Endodermal cell (in vitro differentiated cells): ENCODE results near the gene PLD2. TPM values are rescaled to one million over a fixed set of nuclear protein-coding genes. Genes with fewer than 3 reads are reported as not detected.
"Not testable (repeated sequence)": the region's sequence is repeated elsewhere in the genome, so short reads cannot be mapped to it uniquely, and the experiment has no call there.

Experiments
- DNase-seq: peaks from one replicate; pipeline ENCODE4 v3.0.0-alpha.2; 2017
- H3K27ac ChIP-seq: 2 replicates; pipeline ENCODE4 v1.5.1; 2013; ENCODE audit warnings: mild to moderate bottlenecking, low read depth, low read length, moderate library complexity
- H3K27me3 ChIP-seq: 2 replicates; pipeline ENCODE4 v1.6.1; 2013; ENCODE audit warnings: mild to moderate bottlenecking, low read length, moderate library complexity; ENCODE audit not compliant: insufficient read depth, control insufficient read depth, poor library complexity, severe bottlenecking
- H3K36me3 ChIP-seq: 2 replicates; pipeline ENCODE4 v1.7.0; 2013; ENCODE audit warnings: mild to moderate bottlenecking, low read length, moderate library complexity; ENCODE audit not compliant: control insufficient read depth, insufficient read depth
- H3K4me1 ChIP-seq: one replicate; pipeline ENCODE4 v1.7.0; 2013; ENCODE audit warnings: low read length; ENCODE audit not compliant: control insufficient read depth, insufficient read depth
- H3K4me3 ChIP-seq: 2 replicates; pipeline ENCODE4 v1.5.1; 2013; ENCODE audit warnings: mild to moderate bottlenecking, low read length, moderate library complexity
- H3K9ac ChIP-seq: 2 replicates; pipeline ENCODE4 v1.6.1; 2013; ENCODE audit warnings: mild to moderate bottlenecking, low read length, moderate library complexity; ENCODE audit not compliant: poor library complexity, severe bottlenecking; ENCODE audit errors: extremely low read depth
- H3K9me3 ChIP-seq: 2 replicates; pipeline ENCODE4 v1.6.1; 2013; ENCODE audit warnings: mild to moderate bottlenecking, low read length, moderate library complexity; ENCODE audit not compliant: control insufficient read depth
- H3K27ac Mint-ChIP-seq: 2 replicates; pipeline ENCODE4 v1.8.0; 2020; ENCODE audit warnings: mixed read lengths
- H3K27me3 Mint-ChIP-seq: 2 replicates; pipeline ENCODE4 v1.8.0; 2021; ENCODE audit warnings: mild to moderate bottlenecking, mixed read lengths; ENCODE audit not compliant: insufficient read depth
- H3K36me3 Mint-ChIP-seq: 2 replicates; pipeline ENCODE4 v1.8.0; 2020; ENCODE audit warnings: low read depth, mixed read lengths
- H3K4me1 Mint-ChIP-seq: 2 replicates; pipeline ENCODE4 v1.8.0; 2020; ENCODE audit warnings: mixed read lengths
- H3K4me3 Mint-ChIP-seq: 2 replicates; pipeline ENCODE4 v1.8.0; 2020; ENCODE audit warnings: mild to moderate bottlenecking, moderate library complexity, mixed read lengths
- H3K9me3 Mint-ChIP-seq: 2 replicates; pipeline ENCODE4 v1.8.0; 2020; ENCODE audit warnings: mild to moderate bottlenecking, mixed read lengths
- whole genome bisulfite sequencing, 2 experiments: methylation state at CpG; one replicate each; pipeline versions ENCODE4 v1.1.5 to v1.1.7; 2013; ENCODE audit warnings: missing lambda C conversion rate in 2 of 2, mixed read lengths in 1 of 2; ENCODE audit not compliant: insufficient coverage in 1 of 2, insufficient read length in 1 of 2; 5-methylcytosine and 5-hydroxymethylcytosine counted together
- total RNA-seq, 2 donors: library from RNA; stranded (reverse); fragmentation: NEBNext Ultra II Directional in 1 of 2; extraction: Animal tissue kit (Norgen Biotek cat#: 25700) in 1 of 2; gene quantifications; 2 replicates in 1 of 2; 3 replicates in 1 of 2; pipeline ENCODE4 v1.2.1, GENCODE V29; 2021
- TF ChIP-seq, protein P1 (sequence below): fragments of 200-600 bp; sonication (generic); conservative IDR thresholded peaks from 2 replicates; pipeline ENCODE4 v1.5.0; 2021; ENCODE audit warnings: antibody characterized with exemption, mild to moderate bottlenecking

Gene PLD2
- total RNA-seq, 2 donors from 2014 or later, result 72.7 to 75.2 TPM

- Mint-ChIP-seq H3K27me3 (no peaks in the 10 kb centered on the region), H3K9me3 (no peaks in the 10 kb centered on the region), H3K4me1 (peaks cover 23% of the 10 kb centered on the region), H3K27ac (peak overlapping the region; percentile 64), H3K36me3 (peaks cover 3% of the 10 kb centered on the region), H3K4me3 (no peak overlapping the region)
- H3K9me3 ChIP-seq, result no peaks in the 10 kb centered on the region
- H3K27ac ChIP-seq, result no peak overlapping the region
- DNase-seq, result no peak
- no peaks in the 10 kb centered on the region for H3K27me3 ChIP-seq
- H3K9ac ChIP-seq, result no peak overlapping the region
- peaks cover 7% of the 10 kb centered on the region for H3K4me1 ChIP-seq
- TF ChIP-seq, protein P1, sequence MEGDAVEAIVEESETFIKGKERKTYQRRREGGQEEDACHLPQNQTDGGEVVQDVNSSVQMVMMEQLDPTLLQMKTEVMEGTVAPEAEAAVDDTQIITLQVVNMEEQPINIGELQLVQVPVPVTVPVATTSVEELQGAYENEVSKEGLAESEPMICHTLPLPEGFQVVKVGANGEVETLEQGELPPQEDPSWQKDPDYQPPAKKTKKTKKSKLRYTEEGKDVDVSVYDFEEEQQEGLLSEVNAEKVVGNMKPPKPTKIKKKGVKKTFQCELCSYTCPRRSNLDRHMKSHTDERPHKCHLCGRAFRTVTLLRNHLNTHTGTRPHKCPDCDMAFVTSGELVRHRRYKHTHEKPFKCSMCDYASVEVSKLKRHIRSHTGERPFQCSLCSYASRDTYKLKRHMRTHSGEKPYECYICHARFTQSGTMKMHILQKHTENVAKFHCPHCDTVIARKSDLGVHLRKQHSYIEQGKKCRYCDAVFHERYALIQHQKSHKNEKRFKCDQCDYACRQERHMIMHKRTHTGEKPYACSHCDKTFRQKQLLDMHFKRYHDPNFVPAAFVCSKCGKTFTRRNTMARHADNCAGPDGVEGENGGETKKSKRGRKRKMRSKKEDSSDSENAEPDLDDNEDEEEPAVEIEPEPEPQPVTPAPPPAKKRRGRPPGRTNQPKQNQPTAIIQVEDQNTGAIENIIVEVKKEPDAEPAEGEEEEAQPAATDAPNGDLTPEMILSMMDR, result no peak
- peaks cover 7% of the 10 kb centered on the region for H3K36me3 ChIP-seq
- 86 to 91% methylated on average over 1 of the region's 1 CpG for WGBS, 2 experiments
- no peak overlapping the region for H3K4me3 ChIP-seq
Observed at GRCh38 chr17:4863321-4863720, 56.4 kb downstream of the PLD2 start.

- not testable (repeated sequence) for H3K27me3 Mint-ChIP-seq, DNase-seq, H3K27ac ChIP-seq, H3K36me3 Mint-ChIP-seq, H3K4me1 ChIP-seq, H3K4me3 ChIP-seq, H3K4me3 Mint-ChIP-seq, H3K36me3 ChIP-seq, H3K9ac ChIP-seq, H3K4me1 Mint-ChIP-seq, H3K9me3 Mint-ChIP-seq, H3K27ac Mint-ChIP-seq, H3K9me3 ChIP-seq, H3K27me3 ChIP-seq
- 87 to 90% methylated on average over 3 to 4 of the region's 5 CpGs for WGBS, 2 experiments
Observed at GRCh38 chr17:4867535-4867934, 60.6 kb downstream of the PLD2 start.

DNA sequence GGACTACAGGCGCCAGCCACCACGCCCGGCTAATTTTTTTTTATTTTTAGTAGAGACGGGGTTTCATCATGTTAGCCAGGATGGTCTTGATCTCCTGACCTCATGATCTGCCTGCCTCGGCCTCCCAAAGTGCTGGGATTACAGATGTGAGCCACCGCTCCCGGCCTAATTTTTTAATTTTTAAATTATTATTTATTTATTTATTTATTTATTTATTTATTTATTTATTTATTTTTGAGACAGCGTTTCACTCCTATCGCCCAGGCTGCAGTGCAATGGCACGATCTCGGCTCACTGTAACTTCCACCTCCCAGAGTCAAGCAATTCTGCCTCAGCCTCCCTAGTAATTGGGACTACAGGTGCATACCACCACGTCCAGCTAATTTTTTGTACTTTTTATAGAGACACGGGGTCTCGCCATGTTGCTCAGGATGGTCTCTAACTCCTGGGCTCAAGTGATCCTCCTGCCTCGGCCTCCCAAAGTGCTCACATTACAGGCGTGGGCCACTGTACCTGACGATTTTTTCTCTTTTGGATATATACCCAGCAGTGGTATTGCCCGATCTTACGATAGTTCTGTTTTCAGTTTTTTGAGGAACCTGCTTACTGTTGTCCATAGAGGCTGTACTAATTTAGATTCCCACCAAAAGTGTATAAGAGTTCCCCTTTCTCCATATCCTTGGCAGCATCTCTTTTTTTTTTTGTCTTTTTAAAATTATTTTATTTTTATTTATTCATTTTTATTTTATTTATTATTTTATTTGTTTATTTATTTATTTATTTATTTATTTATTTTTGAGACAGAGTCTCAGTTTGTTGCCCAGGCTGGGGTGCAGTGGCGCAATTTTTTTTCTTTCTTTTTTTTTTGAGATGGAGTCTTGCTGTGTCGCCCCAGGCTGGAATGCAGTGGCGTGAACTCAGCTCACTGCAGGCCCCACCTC, 62.4 kb downstream of the PLD2 start:
- not testable (repeated sequence) for DNase-seq, H3K4me1 Mint-ChIP-seq, H3K9me3 ChIP-seq, H3K27ac Mint-ChIP-seq, H3K9ac ChIP-seq, H3K4me3 ChIP-seq, H3K9me3 Mint-ChIP-seq, H3K27me3 Mint-ChIP-seq, H3K4me1 ChIP-seq, H3K36me3 Mint-ChIP-seq, H3K36me3 ChIP-seq, H3K27ac ChIP-seq, H3K27me3 ChIP-seq, H3K4me3 Mint-ChIP-seq
- WGBS, 2 experiments, result 94 to 95% methylated on average over 16 to 22 of the region's 22 CpGs

DNA sequence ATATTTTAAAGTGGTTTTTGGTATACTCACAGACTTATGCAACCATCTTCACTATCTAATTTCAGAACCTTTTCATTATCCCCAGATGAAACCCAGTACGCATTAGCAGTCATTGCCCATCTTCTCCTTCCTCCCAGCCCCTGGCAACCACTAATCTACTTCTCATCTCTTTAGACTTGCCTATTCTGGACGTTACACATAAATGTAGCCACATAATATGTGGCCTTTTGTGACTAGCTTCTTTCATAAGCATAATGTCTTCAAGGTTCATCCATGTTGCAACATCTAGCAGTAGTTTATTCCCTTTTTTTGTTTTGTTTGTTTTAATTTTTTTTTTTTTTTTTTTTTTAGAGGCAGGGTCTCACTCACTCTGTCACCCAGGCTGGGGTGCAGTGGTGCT, 63.9 kb downstream of the PLD2 start:
- peaks cover 5% of the 10 kb centered on the region for H3K36me3 ChIP-seq
- no peak for DNase-seq
- H3K4me3 Mint-ChIP-seq, result no peak overlapping the region
- no peaks in the 10 kb centered on the region for H3K4me1 ChIP-seq
- H3K27ac ChIP-seq, result no peak overlapping the region
- H3K27me3 Mint-ChIP-seq, result no peaks in the 10 kb centered on the region
- peaks cover 6% of the 10 kb centered on the region for H3K36me3 Mint-ChIP-seq
- no peak overlapping the region for H3K9ac ChIP-seq
- no peaks in the 10 kb centered on the region for H3K27me3 ChIP-seq
- H3K4me1 Mint-ChIP-seq, result no peaks in the 10 kb centered on the region
- no peak overlapping the region for H3K4me3 ChIP-seq
- TF ChIP-seq, protein P1, result no peak
- no peaks in the 10 kb centered on the region for H3K9me3 ChIP-seq
- H3K9me3 Mint-ChIP-seq, result no peaks in the 10 kb centered on the region
- 92 to 93% methylated on average over 2 of the region's 2 CpGs for WGBS, 2 experiments
- no peak overlapping the region for H3K27ac Mint-ChIP-seq
